ENCODE results near the gene FHIT. TPM values are rescaled to one million over a fixed set of nuclear protein-coding genes. Genes with fewer than 3 reads are reported as not detected.

The FHIT gene
- total RNA-seq, 4 donors from 2014 or later: 8.8 to 35.6 (median 12.6) TPM

DNA sequence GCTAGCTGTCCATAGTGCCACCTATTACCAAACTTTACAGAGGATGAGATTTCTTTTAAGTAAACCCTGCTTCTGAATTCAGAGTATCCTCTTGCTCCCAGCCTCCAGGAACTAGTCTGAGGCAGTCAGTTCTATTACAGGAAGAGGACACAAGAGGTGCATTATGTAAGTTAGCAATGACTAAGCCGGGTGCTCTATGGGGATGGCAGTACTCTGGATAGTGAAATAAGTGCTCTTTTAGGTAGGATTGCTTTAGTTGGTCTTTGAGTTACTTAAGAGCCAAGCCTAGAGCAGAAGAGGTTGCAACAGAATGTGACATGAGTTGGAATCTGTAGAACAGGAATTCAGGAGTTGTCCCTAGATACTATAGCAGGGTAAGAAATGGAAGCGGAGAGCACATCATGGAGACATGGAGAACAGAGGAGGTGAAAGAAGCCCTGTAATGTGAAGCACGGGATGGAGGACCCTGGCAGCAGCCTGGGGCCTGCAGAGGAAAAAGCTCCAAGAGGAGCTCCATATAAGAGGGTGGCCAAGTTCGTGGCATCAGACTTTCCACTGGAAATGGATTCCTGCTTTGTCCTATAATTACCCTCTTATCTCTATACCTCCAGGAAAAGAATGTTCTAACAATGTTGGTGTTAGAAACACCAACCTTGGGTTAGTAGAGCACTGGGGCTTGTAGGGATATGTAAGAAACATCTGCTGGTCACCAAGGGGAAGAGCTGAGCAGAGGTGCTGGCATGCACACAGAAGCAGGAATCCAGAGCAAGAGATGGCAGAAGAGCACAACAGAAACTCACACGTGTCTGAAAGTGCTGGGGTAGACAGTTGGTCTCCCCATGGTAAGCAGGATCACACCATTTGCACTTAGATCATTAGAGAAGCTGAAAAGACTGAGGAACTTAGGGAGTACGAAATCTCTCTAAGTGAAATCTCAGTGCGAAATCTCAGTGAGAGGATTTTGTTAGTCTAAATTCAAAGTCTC lies 851.1 kb downstream of the FHIT start:
- TF ChIP-seq POLR2A (IDR thresholded peaks at IDR 0.05): no peak
- no peak for TF ChIP-seq CTCF (IDR thresholded peaks at IDR 0.05)
- no peak for TF ChIP-seq EP300 (IDR thresholded peaks at IDR 0.05)
- TF ChIP-seq POLR2AphosphoS5 (IDR thresholded peaks at IDR 0.05): no peak
- Histone ChIP-seq H3K36me3 (no peaks in the 10 kb centered on the region), H3K4me1 (no peaks in the 10 kb centered on the region), H3K27me3 (no peaks in the 10 kb centered on the region), H3K27ac (no peak overlapping the region), H3K9me3 (no peaks in the 10 kb centered on the region), H3K4me3 (no peak overlapping the region)
- WGBS: 76% methylated on average over 7 of the region's 7 CpGs
- DNase-seq (ENCODE audit: low spot score in 2 of 2): no peak

DNA sequence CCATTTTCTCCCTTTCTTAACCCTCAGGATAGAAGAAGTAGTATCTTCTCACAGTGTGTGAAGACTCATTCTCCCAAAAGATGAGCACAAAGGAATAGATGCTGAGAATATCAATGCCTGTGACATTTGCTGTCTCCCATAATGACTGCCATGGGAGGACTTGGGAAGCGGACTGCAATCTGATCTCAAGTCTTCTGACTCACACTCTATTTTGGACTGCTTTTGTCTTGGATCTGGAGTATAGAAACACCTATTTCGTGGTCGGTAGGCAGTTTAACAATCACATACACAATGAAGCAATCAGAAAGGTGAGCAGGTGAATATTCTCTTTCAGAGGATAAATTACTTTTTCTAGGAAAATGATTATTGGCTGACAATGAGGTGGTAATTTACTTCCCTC lies 852.0 kb downstream of the FHIT start:
- 74% methylated on average over 3 of the region's 3 CpGs for WGBS
- no peak for DNase-seq (ENCODE audit: low spot score in 2 of 2)
- Histone ChIP-seq H3K27me3 (no peaks in the 10 kb centered on the region), H3K27ac (no peak overlapping the region), H3K9me3 (no peaks in the 10 kb centered on the region), H3K4me1 (no peaks in the 10 kb centered on the region), H3K4me3 (no peak overlapping the region), H3K36me3 (no peaks in the 10 kb centered on the region)
- no peak for TF ChIP-seq CTCF (IDR thresholded peaks at IDR 0.05)
- no peak for TF ChIP-seq EP300 (IDR thresholded peaks at IDR 0.05)
- TF ChIP-seq POLR2A (IDR thresholded peaks at IDR 0.05): no peak
- TF ChIP-seq POLR2AphosphoS5 (IDR thresholded peaks at IDR 0.05): no peak

- no peaks in the 10 kb centered on the region for H3K4me1 ChIP-seq
- H3K27me3 ChIP-seq: no peaks in the 10 kb centered on the region
- 77% methylated on average over 4 of the region's 4 CpGs for WGBS
- H3K27ac ChIP-seq: no peak overlapping the region
- no peak overlapping the region for H3K4me3 ChIP-seq
- H3K9me3 ChIP-seq: no peaks in the 10 kb centered on the region
- DNase-seq (ENCODE audit: low spot score in 2 of 2): no peak
- no peak for TF ChIP-seq POLR2A (IDR thresholded peaks at IDR 0.05)
- no peak for TF ChIP-seq EP300 (IDR thresholded peaks at IDR 0.05)
- TF ChIP-seq CTCF (IDR thresholded peaks at IDR 0.05): no peak
- no peak for TF ChIP-seq POLR2AphosphoS5 (IDR thresholded peaks at IDR 0.05)
- no peaks in the 10 kb centered on the region for H3K36me3 ChIP-seq
Measured at GRCh38 chr3:60395173-60395762, 856.0 kb downstream of the FHIT start.

DNA sequence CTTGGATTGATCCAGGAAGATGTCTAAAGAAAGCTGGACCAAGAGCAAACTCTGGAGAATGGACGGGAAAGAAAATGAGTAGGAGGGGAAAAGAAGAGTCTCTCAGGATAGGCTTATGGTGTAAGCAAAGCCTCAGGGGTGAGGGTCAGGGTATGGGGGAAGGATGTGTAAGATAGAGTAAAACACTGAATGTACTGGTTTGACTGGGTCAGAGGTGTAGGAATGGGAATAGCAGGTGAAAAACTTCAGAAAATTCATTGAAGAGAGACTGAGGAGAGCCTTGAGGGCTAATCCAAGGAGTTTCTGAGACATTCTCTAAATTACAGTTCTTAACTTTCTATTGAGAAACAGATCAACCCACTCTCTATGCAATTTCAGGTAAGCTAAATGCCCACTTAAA lies 857.3 kb downstream of the FHIT start:
- DNase-seq (ENCODE audit: low spot score in 2 of 2): no peak
- H3K9me3 ChIP-seq: no peaks in the 10 kb centered on the region

More for the DNA sequence above, 857.3 kb downstream of the FHIT start:
- Histone ChIP-seq H3K27ac (no peak overlapping the region), H3K36me3 (no peaks in the 10 kb centered on the region), H3K27me3 (no peaks in the 10 kb centered on the region), H3K4me3 (no peak overlapping the region), H3K4me1 (no peaks in the 10 kb centered on the region)
- WGBS: 88% methylated on average over 1 of the region's 1 CpG
- TF ChIP-seq POLR2AphosphoS5 (IDR thresholded peaks at IDR 0.05) (no peak), POLR2A (IDR thresholded peaks at IDR 0.05) (no peak), EP300 (IDR thresholded peaks at IDR 0.05) (no peak), CTCF (IDR thresholded peaks at IDR 0.05) (no peak)

All from suprapubic skin (tissue), 4 donors.